Liver (tissue), 3 donors: ENCODE measurements around the gene TMEM125.

ENCODE experiments used
- CTCF ChIP-seq: fragments of 150-350 bp; IDR thresholded peaks from 2 replicates; pipeline ENCODE4 v1.5.1; 2017; ENCODE audit warnings: improper control_type of control experiment, low read depth, low read length; ENCODE audit not compliant: missing input control
- EGR1 ChIP-seq, 2 donors: IDR thresholded peaks; 2 replicates each; pipeline ENCODE4 v1.6.1; 2016 to 2018; ENCODE audit warnings: antibody characterized with exemption in 2 of 2, low read depth in 2 of 2
- GABPA ChIP-seq, 2 donors: IDR thresholded peaks in 1 of 2; conservative IDR thresholded peaks in 1 of 2; 2 replicates each; pipeline ENCODE4 v1.6.1; 2016; ENCODE audit warnings: antibody characterized with exemption in 2 of 2, mild to moderate bottlenecking in 1 of 2, moderate library complexity in 1 of 2
- JUND ChIP-seq, 2 donors: IDR thresholded peaks; 2 replicates each; pipeline ENCODE4 v1.6.1; 2016; ENCODE audit warnings: antibody characterized with exemption in 2 of 2
- MAX ChIP-seq: IDR thresholded peaks from 2 replicates; pipeline ENCODE4 v1.6.1; 2016; ENCODE audit warnings: antibody characterized with exemption
- REST ChIP-seq: IDR thresholded peaks from 2 replicates; pipeline ENCODE4 v1.6.1; 2016; ENCODE audit warnings: antibody characterized with exemption, mild to moderate bottlenecking
- RXRA ChIP-seq, 2 donors: IDR thresholded peaks; 2 replicates each; pipeline ENCODE4 v1.6.1; 2017 to 2018; ENCODE audit warnings: antibody characterized with exemption in 2 of 2, mild to moderate bottlenecking in 1 of 2
- SP1 ChIP-seq: IDR thresholded peaks from 2 replicates; pipeline ENCODE4 v1.6.1; 2018; ENCODE audit warnings: antibody characterized with exemption, mild to moderate bottlenecking
- TAF1 ChIP-seq: conservative IDR thresholded peaks from 2 replicates; pipeline ENCODE4 v1.6.1; 2016; ENCODE audit warnings: antibody characterized with exemption, mild to moderate bottlenecking
- YY1 ChIP-seq: IDR thresholded peaks from 2 replicates; pipeline ENCODE4 v1.6.1; 2016; ENCODE audit warnings: antibody characterized with exemption, mild to moderate bottlenecking
- TF ChIP-seq, protein P1 (sequence below): IDR thresholded peaks from 2 replicates; pipeline ENCODE4 v1.6.1; 2016; ENCODE audit warnings: antibody characterized with exemption
- TF ChIP-seq, protein P2 (sequence below): IDR thresholded peaks from 2 replicates; pipeline ENCODE4 v1.6.1; 2016; ENCODE audit warnings: antibody characterized with exemption
- donor health status: healthy.
- donor health status: healthy.

GRCh38 chr1:43296207-43296606 is 26.4 kb downstream of the TMEM125 start:
- no peak for TF ChIP-seq CTCF
- no peak for TF ChIP-seq GABPA (IDR thresholded peaks at IDR 0.05 in 1 of 2, conservative IDR thresholded peaks at IDR 0.05 in 1 of 2)
- TF ChIP-seq RXRA (IDR thresholded peaks at IDR 0.05), result no peak
- TF ChIP-seq REST, result no peak
- TF ChIP-seq EGR1 (IDR thresholded peaks at IDR 0.05; ENCODE audit: low read depth in 2 of 2), result no peak
- no peak for TF ChIP-seq TAF1
- no peak for TF ChIP-seq MAX
- TF ChIP-seq, protein P1, sequence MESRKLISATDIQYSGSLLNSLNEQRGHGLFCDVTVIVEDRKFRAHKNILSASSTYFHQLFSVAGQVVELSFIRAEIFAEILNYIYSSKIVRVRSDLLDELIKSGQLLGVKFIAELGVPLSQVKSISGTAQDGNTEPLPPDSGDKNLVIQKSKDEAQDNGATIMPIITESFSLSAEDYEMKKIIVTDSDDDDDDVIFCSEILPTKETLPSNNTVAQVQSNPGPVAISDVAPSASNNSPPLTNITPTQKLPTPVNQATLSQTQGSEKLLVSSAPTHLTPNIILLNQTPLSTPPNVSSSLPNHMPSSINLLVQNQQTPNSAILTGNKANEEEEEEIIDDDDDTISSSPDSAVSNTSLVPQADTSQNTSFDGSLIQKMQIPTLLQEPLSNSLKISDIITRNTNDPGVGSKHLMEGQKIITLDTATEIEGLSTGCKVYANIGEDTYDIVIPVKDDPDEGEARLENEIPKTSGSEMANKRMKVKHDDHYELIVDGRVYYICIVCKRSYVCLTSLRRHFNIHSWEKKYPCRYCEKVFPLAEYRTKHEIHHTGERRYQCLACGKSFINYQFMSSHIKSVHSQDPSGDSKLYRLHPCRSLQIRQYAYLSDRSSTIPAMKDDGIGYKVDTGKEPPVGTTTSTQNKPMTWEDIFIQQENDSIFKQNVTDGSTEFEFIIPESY, result no peak
- TF ChIP-seq SP1, result no peak
- TF ChIP-seq YY1, result no peak
- TF ChIP-seq, protein P2, sequence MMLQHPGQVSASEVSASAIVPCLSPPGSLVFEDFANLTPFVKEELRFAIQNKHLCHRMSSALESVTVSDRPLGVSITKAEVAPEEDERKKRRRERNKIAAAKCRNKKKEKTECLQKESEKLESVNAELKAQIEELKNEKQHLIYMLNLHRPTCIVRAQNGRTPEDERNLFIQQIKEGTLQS, result no peak
- no peak for TF ChIP-seq JUND (IDR thresholded peaks at IDR 0.05)
